ENCODE results near the gene CNTRL. TPM values are rescaled to one million over a fixed set of nuclear protein-coding genes. Genes with fewer than 3 reads are reported as not detected.

The CNTRL gene
- total RNA-seq, 1 donor from 2014 or later, result 8.1 TPM

DNA sequence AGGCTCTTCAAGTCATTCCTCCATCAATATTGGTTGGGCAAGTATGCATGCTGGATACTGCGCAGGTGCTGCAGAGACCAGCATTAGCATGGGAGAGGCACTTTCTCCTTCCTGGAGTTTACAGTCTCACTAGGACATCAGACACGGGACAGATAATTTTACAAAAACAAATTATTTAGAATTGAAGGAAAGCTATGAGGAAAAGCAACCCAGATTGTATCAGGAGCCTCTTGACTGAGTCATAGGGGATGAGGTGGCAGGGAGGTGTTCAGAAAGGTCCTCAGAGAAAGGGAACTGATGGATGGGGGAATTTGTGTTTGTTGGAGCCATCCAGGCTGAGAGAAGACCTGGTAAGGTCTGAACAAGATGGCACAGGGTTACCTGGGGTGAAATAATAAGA lies 151.4 kb downstream of the CNTRL start:
- peak in 1 of 2 donors; percentile 12 for DNase-seq (ENCODE audit: low read depth in 2 of 2)

Other genes starting within 250 kb of the CNTRL start
- gene PSMD5, start 232.0 kb upstream of the CNTRL start, total RNA-seq, result 18.2 and 21.0 TPM in 2 replicates
- 19.5 and 32.1 TPM in 2 replicates for gene PHF19, start 197.8 kb upstream of the CNTRL start, total RNA-seq
- gene TRAF1, start 148.2 kb upstream of the CNTRL start, total RNA-seq, result 0.51 and 1.2 TPM in 2 replicates
- gene C5, start 24.7 kb upstream of the CNTRL start, total RNA-seq, result 1.5 and 1.6 TPM in 2 replicates
- 26.2 and 33.8 TPM in 2 replicates for gene RAB14, start 126.9 kb downstream of the CNTRL start, total RNA-seq
- 243 and 248 TPM in 2 replicates for gene GSN, start 193.2 kb downstream of the CNTRL start, total RNA-seq